GM06990 (cell line): ENCODE results near the gene AFG1L.

ENCODE experiments used
- DNase-seq: peaks from one replicate; pipeline ENCODE4 v3.0.0-alpha.2; 2011; ENCODE audit not compliant: insufficient read length; ENCODE audit errors: extremely low read depth
- H3K27me3 ChIP-seq: replicated peaks from 2 replicates; pipeline ENCODE4 v1.6.0; 2011; ENCODE audit warnings: low read length; ENCODE audit not compliant: control insufficient read depth, insufficient read depth
- H3K36me3 ChIP-seq: 2 replicates; pipeline ENCODE4 v1.5.1; 2011; ENCODE audit warnings: low read length; ENCODE audit not compliant: control insufficient read depth, insufficient read depth
- H3K4me3 ChIP-seq: replicated peaks from 2 replicates; pipeline ENCODE4 v1.5.1; 2011; ENCODE audit warnings: low read depth, mild to moderate bottlenecking, control low read depth, low read length
- TF ChIP-seq, protein P1 (sequence below): IDR thresholded peaks from 2 replicates; pipeline ENCODE4 v1.5.1; 2011; ENCODE audit warnings: low read length, control low read depth, mild to moderate bottlenecking, inconsistent platforms; ENCODE audit not compliant: insufficient read depth, poor library complexity, severe bottlenecking

AFG1L gene

DNA sequence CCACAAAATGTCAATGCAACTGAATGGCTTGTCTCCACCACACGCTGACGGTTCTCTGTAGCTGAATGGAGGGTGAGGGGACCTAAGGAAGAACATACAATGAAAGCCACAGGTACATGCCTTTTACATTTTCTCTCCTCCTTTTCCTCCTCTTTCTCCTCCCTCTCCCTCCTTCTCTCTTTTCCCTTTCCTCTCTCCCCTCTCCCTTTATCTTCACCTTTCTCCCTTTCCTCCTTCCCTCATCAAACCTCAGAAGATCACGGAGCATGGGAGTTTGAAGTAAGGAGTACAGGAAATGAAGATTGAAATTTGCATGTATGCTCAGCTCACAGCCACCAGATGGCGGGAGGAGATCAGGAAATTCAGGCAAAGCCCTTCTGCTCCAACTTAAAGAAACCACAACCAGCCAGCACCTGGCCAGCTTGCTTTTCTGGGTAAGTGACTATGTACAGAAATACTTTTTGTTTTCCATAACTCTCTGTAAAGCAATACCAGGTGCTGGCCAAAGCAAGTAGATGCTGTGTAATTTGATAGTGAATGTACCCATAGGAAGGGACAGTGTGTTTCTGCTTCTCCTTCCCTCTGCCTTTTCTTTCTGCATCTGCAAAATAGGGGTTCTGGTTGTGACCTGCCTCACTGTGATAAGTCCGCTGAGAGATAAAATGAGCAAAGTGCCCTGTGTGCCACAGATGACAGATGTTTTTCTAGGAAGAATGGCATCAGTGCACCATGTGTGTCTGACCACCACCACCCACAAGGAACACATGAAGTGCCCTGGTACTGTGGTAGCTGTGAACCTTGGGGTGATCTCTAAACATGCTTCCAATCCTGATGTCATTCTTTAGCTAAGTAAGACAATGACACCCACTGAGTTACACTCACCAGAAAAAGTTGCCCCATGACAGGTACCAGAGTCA, 247.2 kb downstream of the AFG1L start:
- Histone ChIP-seq H3K4me3 (no peak overlapping the region), H3K36me3 (no peaks in the 10 kb centered on the region), H3K27me3 (peaks cover 3% of the 10 kb centered on the region)
- TF ChIP-seq, protein P1, sequence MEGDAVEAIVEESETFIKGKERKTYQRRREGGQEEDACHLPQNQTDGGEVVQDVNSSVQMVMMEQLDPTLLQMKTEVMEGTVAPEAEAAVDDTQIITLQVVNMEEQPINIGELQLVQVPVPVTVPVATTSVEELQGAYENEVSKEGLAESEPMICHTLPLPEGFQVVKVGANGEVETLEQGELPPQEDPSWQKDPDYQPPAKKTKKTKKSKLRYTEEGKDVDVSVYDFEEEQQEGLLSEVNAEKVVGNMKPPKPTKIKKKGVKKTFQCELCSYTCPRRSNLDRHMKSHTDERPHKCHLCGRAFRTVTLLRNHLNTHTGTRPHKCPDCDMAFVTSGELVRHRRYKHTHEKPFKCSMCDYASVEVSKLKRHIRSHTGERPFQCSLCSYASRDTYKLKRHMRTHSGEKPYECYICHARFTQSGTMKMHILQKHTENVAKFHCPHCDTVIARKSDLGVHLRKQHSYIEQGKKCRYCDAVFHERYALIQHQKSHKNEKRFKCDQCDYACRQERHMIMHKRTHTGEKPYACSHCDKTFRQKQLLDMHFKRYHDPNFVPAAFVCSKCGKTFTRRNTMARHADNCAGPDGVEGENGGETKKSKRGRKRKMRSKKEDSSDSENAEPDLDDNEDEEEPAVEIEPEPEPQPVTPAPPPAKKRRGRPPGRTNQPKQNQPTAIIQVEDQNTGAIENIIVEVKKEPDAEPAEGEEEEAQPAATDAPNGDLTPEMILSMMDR: peak; percentile 80
- DNase-seq: peak; percentile 43

DNA sequence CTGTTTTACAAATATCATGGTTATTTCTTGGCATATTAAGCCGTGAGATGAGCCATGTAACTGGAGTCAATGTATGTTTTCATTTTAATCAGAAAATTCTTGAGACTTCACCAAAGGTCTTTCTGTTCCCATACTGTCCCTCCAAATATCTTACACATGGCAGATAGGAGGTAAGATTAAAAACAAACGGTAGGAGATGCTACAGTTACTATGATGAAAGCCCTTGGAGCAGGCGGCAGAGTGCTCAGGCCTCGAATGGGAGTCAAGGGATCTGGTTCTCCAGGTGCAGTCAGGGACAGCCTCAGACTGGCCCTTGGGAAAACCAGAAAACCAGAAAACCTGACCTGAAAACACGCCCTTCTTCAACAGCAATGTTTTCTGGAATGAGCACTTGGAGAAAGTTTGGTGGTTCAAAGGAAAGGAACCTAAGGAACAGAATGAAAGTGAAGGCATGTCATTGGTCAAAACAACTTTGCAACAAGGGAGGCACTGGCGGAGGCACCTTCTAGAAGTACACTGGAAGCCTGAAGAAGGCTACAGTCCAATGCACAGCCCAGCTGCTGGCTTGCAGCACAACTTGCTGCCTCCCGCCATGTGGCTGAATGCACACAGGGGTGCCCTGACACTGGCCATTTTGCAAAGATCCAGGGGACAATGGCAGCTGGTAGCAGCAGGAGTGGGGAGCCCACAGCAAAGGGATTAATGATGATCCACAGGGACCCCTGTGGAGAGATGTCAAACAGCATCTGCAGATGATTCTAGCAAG, 248.5 kb downstream of the AFG1L start:
- H3K27me3 ChIP-seq: peaks cover 3% of the 10 kb centered on the region
- no peaks in the 10 kb centered on the region for H3K36me3 ChIP-seq
- TF ChIP-seq, protein P1: no peak
- H3K4me3 ChIP-seq: no peak overlapping the region
- no peak for DNase-seq

DNA sequence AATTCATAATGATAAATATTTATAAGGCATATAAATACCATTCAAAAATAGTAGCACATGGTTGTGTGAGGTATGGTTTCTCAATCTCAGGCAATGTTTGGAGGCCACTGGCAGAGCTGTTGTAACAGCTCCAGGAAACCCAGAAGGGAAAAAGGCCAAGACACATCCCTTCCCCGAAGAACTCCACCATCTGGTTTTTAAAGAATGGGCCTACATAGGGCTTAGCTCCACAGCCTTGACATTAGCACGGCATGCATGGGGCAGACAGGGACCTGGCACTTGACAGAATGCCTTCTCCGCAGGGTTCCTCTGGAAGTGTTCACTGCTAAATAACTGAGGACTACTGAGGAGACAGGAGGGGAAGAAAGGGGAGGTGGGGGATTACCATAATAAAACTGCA, 249.8 kb downstream of the AFG1L start:
- no peak for DNase-seq
- TF ChIP-seq, protein P1: no peak
- peaks cover 3% of the 10 kb centered on the region for H3K27me3 ChIP-seq
- no peaks in the 10 kb centered on the region for H3K36me3 ChIP-seq
- no peak overlapping the region for H3K4me3 ChIP-seq

DNA sequence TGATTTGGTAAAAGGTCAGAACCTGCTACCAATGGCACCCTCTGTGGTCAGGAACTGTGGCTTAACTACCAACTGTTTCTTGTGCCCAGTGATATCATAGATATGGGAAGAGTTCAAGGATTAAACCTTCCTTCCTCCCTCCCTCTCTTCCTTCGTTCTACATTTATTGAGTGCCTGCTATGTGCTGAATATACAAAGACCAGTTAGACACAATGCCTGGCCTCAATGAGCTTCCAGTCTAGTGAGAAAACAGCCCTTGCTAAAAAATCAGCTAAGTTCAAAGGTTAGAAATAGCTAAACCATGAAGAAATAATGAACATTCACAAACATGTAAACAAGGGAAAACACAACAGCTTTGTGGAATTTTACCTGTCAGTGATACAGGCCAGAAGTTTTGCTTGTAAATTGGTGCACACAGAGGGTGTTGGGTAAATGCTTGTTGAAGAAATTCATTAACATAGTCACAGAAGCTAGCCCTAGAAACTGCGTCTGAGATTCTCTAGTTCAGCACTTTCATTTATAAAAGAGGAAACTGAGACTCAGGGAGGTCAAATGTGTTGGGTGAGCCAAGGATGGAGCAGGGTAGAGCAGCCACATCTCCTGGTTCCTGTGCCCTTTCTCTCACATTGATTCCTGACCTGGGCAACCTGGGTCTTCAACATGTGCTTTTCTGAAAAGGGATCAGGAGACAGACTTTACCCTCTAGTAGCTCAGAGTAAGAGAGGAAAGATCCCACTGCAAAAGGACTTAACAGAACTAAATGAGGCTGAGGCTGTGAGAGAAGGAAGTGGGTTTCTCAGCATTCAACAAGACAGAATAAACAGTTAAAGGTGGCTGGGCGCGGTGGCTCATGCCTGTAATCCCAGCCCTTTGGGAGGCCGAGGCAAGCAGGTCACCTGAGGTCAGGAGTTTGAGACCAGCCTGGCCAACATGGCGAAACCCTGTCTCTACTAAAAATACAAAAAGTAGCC, 251.5 kb downstream of the AFG1L start:
- DNase-seq: no peak
- no peaks in the 10 kb centered on the region for H3K36me3 ChIP-seq
- H3K4me3 ChIP-seq: no peak overlapping the region
- TF ChIP-seq, protein P1: no peak
- peaks cover 3% of the 10 kb centered on the region for H3K27me3 ChIP-seq

DNA sequence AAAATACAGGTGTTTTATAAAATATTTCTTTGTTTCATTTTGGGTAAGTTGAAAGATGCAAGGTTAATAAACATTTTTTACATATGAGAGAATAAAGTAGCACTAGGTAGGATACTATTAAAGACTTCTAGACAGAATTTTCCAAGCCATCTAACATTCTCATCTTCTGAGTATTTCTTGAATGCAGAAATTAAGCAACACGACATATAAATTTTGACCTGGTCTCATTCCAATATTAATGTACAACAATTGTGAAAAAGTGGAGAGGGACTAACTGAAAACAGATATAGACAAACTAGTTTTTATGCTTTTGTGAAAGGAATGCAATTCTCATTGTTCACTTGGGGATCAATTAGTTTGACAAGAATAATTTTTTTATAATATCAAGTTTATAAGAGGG, 254.4 kb downstream of the AFG1L start:
- Histone ChIP-seq H3K4me3 (no peak overlapping the region), H3K36me3 (no peaks in the 10 kb centered on the region), H3K27me3 (peaks cover 4% of the 10 kb centered on the region; the same call in 1 of the 2 replicates)
- no peak for DNase-seq
- TF ChIP-seq, protein P1: no peak
